Activated gamma-delta T cell treated with anti-CD3 and anti-CD28 coated beads, Interleukin-2, amount 50 U/mL, for 16 hours (primary cell): ENCODE measurements around the gene RNF208.

ENCODE experiments used
- DNase-seq: peaks from one replicate; pipeline ENCODE4 v3.0.0-alpha.2; 2020; ENCODE audit warnings: low read depth

Gene RNF208

GRCh38 chr9:137175345-137175961 lies 46.6 kb downstream of the RNF208 start:
- no peak for DNase-seq

GRCh38 chr9:137174722-137175293 lies 47.2 kb downstream of the RNF208 start:
- no peak for DNase-seq

- no peak for DNase-seq
Observed at GRCh38 chr9:137173796-137174664, 48.0 kb downstream of the RNF208 start.

GRCh38 chr9:137172901-137173795 lies 48.9 kb downstream of the RNF208 start:
- DNase-seq = no peak

GRCh38 chr9:137171149-137171900 lies 50.7 kb downstream of the RNF208 start:
- DNase-seq = no peak

- no peak for DNase-seq
Observed at GRCh38 chr9:137170486-137171148, 51.4 kb downstream of the RNF208 start.
